ENCODE results near the gene MOB1A.

DNA sequence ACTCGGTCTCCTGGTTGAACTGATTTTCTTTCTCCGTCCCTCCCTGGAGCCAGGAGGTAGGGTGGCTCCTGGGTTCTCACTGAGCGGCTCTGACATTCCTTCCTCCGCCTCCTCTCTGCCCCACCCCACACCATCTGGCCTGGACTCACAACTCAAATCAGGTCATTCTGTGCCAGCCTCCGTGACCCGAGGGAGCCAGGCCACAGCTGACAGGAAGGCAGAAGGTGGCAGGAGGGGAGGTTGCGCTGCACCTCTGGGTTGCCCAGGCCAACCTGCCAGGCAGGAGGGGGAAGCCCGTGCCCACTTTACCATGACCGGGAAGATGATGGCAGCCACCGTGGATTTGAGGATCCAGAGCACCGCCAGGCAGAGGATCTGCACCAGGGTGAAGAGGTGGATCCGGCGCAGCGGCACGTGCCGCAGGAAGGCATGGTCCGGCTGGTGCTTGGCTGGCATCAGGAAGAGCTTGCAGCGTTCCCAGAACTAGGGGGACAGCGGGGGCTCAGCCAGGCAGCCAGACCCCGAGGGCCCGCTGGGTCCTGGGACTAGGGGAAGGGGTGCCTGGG is 48.1 kb upstream of the MOB1A start:
- TF ChIP-seq, protein P1, sequence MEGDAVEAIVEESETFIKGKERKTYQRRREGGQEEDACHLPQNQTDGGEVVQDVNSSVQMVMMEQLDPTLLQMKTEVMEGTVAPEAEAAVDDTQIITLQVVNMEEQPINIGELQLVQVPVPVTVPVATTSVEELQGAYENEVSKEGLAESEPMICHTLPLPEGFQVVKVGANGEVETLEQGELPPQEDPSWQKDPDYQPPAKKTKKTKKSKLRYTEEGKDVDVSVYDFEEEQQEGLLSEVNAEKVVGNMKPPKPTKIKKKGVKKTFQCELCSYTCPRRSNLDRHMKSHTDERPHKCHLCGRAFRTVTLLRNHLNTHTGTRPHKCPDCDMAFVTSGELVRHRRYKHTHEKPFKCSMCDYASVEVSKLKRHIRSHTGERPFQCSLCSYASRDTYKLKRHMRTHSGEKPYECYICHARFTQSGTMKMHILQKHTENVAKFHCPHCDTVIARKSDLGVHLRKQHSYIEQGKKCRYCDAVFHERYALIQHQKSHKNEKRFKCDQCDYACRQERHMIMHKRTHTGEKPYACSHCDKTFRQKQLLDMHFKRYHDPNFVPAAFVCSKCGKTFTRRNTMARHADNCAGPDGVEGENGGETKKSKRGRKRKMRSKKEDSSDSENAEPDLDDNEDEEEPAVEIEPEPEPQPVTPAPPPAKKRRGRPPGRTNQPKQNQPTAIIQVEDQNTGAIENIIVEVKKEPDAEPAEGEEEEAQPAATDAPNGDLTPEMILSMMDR (IDR thresholded peaks at IDR 0.05; ENCODE audit: borderline replicate concordance, extremely low read depth, low read length, poor library complexity, severe bottlenecking): no peak
- no peak for TF ChIP-seq EZH2 (IDR thresholded peaks at IDR 0.05; ENCODE audit: borderline replicate concordance, low read depth, low read length, severe bottlenecking)

Data from DND-41 (cell line).